HepG2 (cell line): ENCODE measurements around the gene HTR6. TPM values are rescaled to one million over a fixed set of nuclear protein-coding genes. Genes with fewer than 3 reads are reported as not detected.

Experiments used
- ATAC-seq: fragments of 200-7000 bp; cut with Tn5 transposase; 3 replicates; pipeline ENCODE4 v1.9.1; 2020; ENCODE audit warnings: mild to moderate bottlenecking, moderate library complexity
- BruUV-seq: library from RNA; stranded (reverse); fragments of 400-500 nt; replicated peaks from 2 replicates; lab custom pipeline; 2021; lab: Mats Ljungman, UMichigan
- CTCF ChIA-PET: fragments of 300-600 bp; formaldehyde crosslinking; extraction: SDS; loops from one replicate; lab custom pipeline; 2021; ENCODE audit warnings: low total read pairs, inconsistent platforms, low intra/inter-chr PET ratio; lab: Yijun Ruan, JAX
- POLR2A ChIA-PET: fragments of 350-600 bp; sonication (Branson Sonifier 250); formaldehyde crosslinking; loops from one replicate; lab custom pipeline; 2020; ENCODE audit warnings: antibody characterized with exemption, inconsistent platforms; lab: Yijun Ruan, JAX
- DNase-seq: peaks from one replicate; pipeline ENCODE4 v3.0.0-alpha.2; 2015; ENCODE audit warnings: low spot score
- FAIRE-seq: peaks from 3 replicates; lab custom pipeline; 2011; peaks lifted over from hg19 to GRCh38; lab: Jason Lieb, UNC
- H2AFZ ChIP-seq: one replicate; pipeline ENCODE4 v1.6.1; 2011; ENCODE audit warnings: low read length, inconsistent platforms
- H3K27ac ChIP-seq: fragments of 300-600 bp; 3 replicates; pipeline ENCODE4 v1.8.0; 2011; ENCODE audit warnings: mixed run types, mild to moderate bottlenecking, mixed read lengths, low read length, inconsistent platforms; ENCODE audit not compliant: insufficient read depth; ENCODE audit errors: extremely low read length
- H3K27me3 ChIP-seq, 2 experiments: fragments of 200-600 bp in 1 of 2; 2 replicates in 1 of 2; 3 replicates in 1 of 2; pipeline versions ENCODE4 v1.6.0 to v1.8.0; 2011; ENCODE audit warnings: low read length in 2 of 2, mild to moderate bottlenecking in 2 of 2, moderate library complexity in 2 of 2, inconsistent platforms in 1 of 2; ENCODE audit not compliant: insufficient read depth in 2 of 2, control insufficient read depth in 1 of 2
- H3K36me3 ChIP-seq, 2 experiments: fragments of 200-600 bp in 1 of 2; replicated peaks in 1 of 2; 2 replicates in 1 of 2; 3 replicates in 1 of 2; pipeline versions ENCODE4 v1.5.1 to v1.8.0; 2011; ENCODE audit warnings: low read length in 2 of 2, inconsistent platforms in 1 of 2; ENCODE audit not compliant: insufficient read depth in 2 of 2, control insufficient read depth in 1 of 2
- H3K4me1 ChIP-seq: 2 replicates; pipeline ENCODE4 v1.5.1; 2012; ENCODE audit warnings: low read length, inconsistent platforms; ENCODE audit not compliant: insufficient read depth
- H3K4me2 ChIP-seq: 2 replicates; pipeline ENCODE4 v1.6.0; 2011; ENCODE audit warnings: low read depth, low read length, inconsistent platforms
- H3K4me3 ChIP-seq, 3 experiments: fragments of 200-600 bp in 1 of 3; sonication (generic), shearing (Covaris generic) in 1 of 3; replicated peaks in 1 of 3; 2 replicates each; pipeline ENCODE4 v1.5.1; 2011 to 2016; ENCODE audit warnings: low read length in 3 of 3, inconsistent platforms in 2 of 3, low read depth in 2 of 3, mild to moderate bottlenecking in 2 of 3, control low read depth in 1 of 3, mixed read lengths in 1 of 3; ENCODE audit not compliant: insufficient read depth in 1 of 3
- H3K79me2 ChIP-seq: one replicate; pipeline ENCODE4 v1.6.1; 2011; ENCODE audit warnings: low read length, inconsistent platforms; ENCODE audit not compliant: insufficient read depth
- H3K9ac ChIP-seq: 2 replicates; pipeline ENCODE4 v1.6.0; 2011; ENCODE audit warnings: mild to moderate bottlenecking, low read depth, low read length, inconsistent platforms; ENCODE audit not compliant: insufficient read depth
- H3K9me3 ChIP-seq: 2 replicates; pipeline ENCODE4 v1.5.1; 2012; ENCODE audit warnings: mild to moderate bottlenecking, low read length
- H4K20me1 ChIP-seq: 2 replicates; pipeline ENCODE4 v1.6.0; 2011; ENCODE audit warnings: inconsistent platforms, mild to moderate bottlenecking, low read length, moderate library complexity; ENCODE audit not compliant: insufficient read depth
- ZFY ChIP-seq: sonication (generic); formaldehyde crosslinking; IDR thresholded peaks from 2 replicates; pipeline ENCODE4 v1.4.0; 2020; ENCODE audit warnings: missing genetic modification reagents
- ZNF136 ChIP-seq: sonication (generic); formaldehyde crosslinking; IDR thresholded peaks from 2 replicates; pipeline ENCODE4 v1.8.1; 2022; ENCODE audit warnings: low read depth, mild to moderate bottlenecking, moderate library complexity, missing genetic modification reagents
- ZNF354B ChIP-seq: sonication (generic); formaldehyde crosslinking; IDR thresholded peaks from 2 replicates; pipeline ENCODE4 v1.8.0; 2022; ENCODE audit warnings: mild to moderate bottlenecking, missing genetic modification reagents
- ZNF629 ChIP-seq: sonication (generic); formaldehyde crosslinking; conservative IDR thresholded peaks from 2 replicates; pipeline ENCODE4 v1.5.0; 2020; ENCODE audit warnings: missing genetic modification reagents
- ZNF878 ChIP-seq: sonication (generic); formaldehyde crosslinking; IDR thresholded peaks from 2 replicates; pipeline ENCODE4 v1.8.1; 2023; ENCODE audit warnings: mild to moderate bottlenecking, missing genetic modification reagents, moderate library complexity
- WGBS: methylation state at CpG from one replicate; pipeline ENCODE4 v1.1.6; 2017; ENCODE audit warnings: low lambda C conversion rate; 5-methylcytosine and 5-hydroxymethylcytosine counted together
- in situ Hi-C: cut with HindIII; loops from 2 replicates; pipeline ENCODE4 v1.10.0; 2017; ENCODE audit warnings: low pct_unique_long_range_greater_than_20kb; ENCODE audit not compliant: extremely low pct_ligation_motif_present
- intact Hi-C: fragments of 100-400 bp; cut with micrococcal nuclease; formaldehyde crosslinking; loops from one replicate; pipeline ENCODE4 v1.10.0; 2022; ENCODE audit not compliant: unreplicated experiment
- polyA plus RNA-seq, 8 experiments: library from polyadenylated mRNA; depleted of rRNA in 3 of 8; stranded (reverse) in 7 of 8; unstranded in 1 of 8; fragments of >200 nt; fragmentation: Illumina TruSeq in 4 of 8; extraction: Trizol in 4 of 8; gene quantifications; 2 replicates each; pipeline versions ENCODE4 v1.2.1 to v1.2.3, GENCODE V29; 2011 to 2016; ENCODE audit warnings: low read depth in 4 of 8, missing spikeins in 1 of 8, mixed read lengths in 1 of 8; ENCODE audit not compliant: insufficient read depth in 1 of 8
- total RNA-seq, 5 experiments: library from RNA; depleted of rRNA; stranded (reverse); fragments of >200 nt; fragmentation: Illumina TruSeq; extraction: Trizol; gene quantifications; 2 replicates each; pipeline ENCODE4 v1.2.3, GENCODE V29; 2016; ENCODE audit warnings: low read depth in 1 of 5
- TF ChIP-seq, protein P1 (sequence below): sonication (generic); formaldehyde crosslinking; IDR thresholded peaks from 2 replicates; pipeline ENCODE4 v1.9.0; 2021; ENCODE audit warnings: missing genetic modification reagents, borderline replicate concordance
- TF ChIP-seq, protein P2 (sequence below): sonication (generic); formaldehyde crosslinking; IDR thresholded peaks from 2 replicates; pipeline ENCODE4 v1.4.0; 2020; ENCODE audit warnings: missing genetic modification reagents, borderline replicate concordance
- TF ChIP-seq, protein P3 (sequence below): sonication (generic); formaldehyde crosslinking; IDR thresholded peaks from 2 replicates; pipeline ENCODE4 v1.8.1; 2023; ENCODE audit warnings: mild to moderate bottlenecking, inconsistent platforms, moderate library complexity, missing genetic modification reagents, borderline replicate concordance

HTR6 gene
- total and polyA plus RNA-seq, 2 of the 13 experiments (the other 11 are each of a cell fraction or from before 2014, with no cell fraction given) = 0.04 TPM; not detected in 1

DNA sequence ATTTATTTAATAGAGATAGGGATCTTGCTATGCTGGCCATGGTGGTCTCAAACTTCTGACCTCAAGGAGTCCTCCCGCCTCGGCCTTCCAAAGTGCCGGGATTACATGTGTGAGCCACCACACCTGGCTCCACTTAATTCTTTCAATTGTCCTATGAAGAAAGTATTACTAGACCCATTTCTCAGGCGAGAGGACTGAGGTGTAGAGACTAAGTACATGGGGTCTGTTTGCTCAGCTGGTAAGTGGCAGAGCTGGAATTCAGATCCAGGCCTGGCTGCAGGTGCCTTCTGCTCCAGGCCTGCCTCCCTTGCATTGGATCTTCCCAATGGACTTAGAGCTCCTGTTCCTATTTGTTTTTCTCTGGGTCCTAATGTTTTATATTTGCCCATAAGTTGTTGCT lies 55.5 kb downstream of the HTR6 start:
- no peaks in the 10 kb centered on the region for H4K20me1 ChIP-seq
- H3K79me2 ChIP-seq = no peaks in the 10 kb centered on the region
- no peak for TF ChIP-seq ZFY (CRISPR knock-in tag)
- TF ChIP-seq, protein P1, sequence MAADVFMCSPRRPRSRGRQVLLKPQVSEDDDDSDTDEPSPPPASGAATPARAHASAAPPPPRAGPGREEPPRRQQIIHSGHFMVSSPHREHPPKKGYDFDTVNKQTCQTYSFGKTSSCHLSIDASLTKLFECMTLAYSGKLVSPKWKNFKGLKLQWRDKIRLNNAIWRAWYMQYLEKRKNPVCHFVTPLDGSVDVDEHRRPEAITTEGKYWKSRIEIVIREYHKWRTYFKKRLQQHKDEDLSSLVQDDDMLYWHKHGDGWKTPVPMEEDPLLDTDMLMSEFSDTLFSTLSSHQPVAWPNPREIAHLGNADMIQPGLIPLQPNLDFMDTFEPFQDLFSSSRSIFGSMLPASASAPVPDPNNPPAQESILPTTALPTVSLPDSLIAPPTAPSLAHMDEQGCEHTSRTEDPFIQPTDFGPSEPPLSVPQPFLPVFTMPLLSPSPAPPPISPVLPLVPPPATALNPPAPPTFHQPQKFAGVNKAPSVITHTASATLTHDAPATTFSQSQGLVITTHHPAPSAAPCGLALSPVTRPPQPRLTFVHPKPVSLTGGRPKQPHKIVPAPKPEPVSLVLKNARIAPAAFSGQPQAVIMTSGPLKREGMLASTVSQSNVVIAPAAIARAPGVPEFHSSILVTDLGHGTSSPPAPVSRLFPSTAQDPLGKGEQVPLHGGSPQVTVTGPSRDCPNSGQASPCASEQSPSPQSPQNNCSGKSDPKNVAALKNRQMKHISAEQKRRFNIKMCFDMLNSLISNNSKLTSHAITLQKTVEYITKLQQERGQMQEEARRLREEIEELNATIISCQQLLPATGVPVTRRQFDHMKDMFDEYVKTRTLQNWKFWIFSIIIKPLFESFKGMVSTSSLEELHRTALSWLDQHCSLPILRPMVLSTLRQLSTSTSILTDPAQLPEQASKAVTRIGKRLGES (CRISPR knock-in tag) = no peak
- TF ChIP-seq, protein P2, sequence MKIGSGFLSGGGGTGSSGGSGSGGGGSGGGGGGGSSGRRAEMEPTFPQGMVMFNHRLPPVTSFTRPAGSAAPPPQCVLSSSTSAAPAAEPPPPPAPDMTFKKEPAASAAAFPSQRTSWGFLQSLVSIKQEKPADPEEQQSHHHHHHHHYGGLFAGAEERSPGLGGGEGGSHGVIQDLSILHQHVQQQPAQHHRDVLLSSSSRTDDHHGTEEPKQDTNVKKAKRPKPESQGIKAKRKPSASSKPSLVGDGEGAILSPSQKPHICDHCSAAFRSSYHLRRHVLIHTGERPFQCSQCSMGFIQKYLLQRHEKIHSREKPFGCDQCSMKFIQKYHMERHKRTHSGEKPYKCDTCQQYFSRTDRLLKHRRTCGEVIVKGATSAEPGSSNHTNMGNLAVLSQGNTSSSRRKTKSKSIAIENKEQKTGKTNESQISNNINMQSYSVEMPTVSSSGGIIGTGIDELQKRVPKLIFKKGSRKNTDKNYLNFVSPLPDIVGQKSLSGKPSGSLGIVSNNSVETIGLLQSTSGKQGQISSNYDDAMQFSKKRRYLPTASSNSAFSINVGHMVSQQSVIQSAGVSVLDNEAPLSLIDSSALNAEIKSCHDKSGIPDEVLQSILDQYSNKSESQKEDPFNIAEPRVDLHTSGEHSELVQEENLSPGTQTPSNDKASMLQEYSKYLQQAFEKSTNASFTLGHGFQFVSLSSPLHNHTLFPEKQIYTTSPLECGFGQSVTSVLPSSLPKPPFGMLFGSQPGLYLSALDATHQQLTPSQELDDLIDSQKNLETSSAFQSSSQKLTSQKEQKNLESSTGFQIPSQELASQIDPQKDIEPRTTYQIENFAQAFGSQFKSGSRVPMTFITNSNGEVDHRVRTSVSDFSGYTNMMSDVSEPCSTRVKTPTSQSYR (CRISPR knock-in tag) = no peak
- TF ChIP-seq ZNF629 (CRISPR knock-in tag) = peak; percentile 54
- no peak for TF ChIP-seq ZNF878 (CRISPR knock-in tag)
- TF ChIP-seq ZNF136 (CRISPR knock-in tag) = no peak
- TF ChIP-seq ZNF354B (CRISPR knock-in tag) = no peak
- TF ChIP-seq, protein P3, sequence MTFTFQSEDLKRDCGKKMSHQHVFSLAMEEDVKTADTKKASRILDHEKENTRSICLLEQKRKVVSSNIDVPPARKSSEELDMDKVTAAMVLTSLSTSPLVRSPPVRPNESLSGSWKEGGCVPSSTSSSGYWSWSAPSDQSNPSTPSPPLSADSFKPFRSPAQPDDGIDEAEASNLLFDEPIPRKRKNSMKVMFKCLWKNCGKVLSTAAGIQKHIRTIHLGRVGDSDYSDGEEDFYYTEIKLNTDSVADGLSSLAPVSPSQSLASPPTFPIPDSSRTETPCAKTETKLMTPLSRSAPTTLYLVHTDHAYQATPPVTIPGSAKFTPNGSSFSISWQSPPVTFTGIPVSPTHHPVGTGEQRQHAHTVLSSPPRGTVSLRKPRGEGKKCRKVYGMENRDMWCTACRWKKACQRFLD (CRISPR knock-in tag) = no peak
- H3K9ac ChIP-seq = no peak overlapping the region
- H3K4me1 ChIP-seq = no peaks in the 10 kb centered on the region
- no peak overlapping the region for H3K4me2 ChIP-seq
- BruUV-seq = no TSS peak
- H3K27ac ChIP-seq = no peak overlapping the region
- 86% methylated on average over 4 of the region's 4 CpGs for WGBS
- no peaks in the 10 kb centered on the region for H3K9me3 ChIP-seq
- in situ Hi-C loops (no loop called here), intact Hi-C loops (no loop called here)
- H3K36me3 ChIP-seq = no peaks in the 10 kb centered on the region
- H3K4me3 ChIP-seq = no peak overlapping the region
- ATAC-seq (no peak), FAIRE-seq (no peak), DNase-seq (no peak)
- ChIA-PET CTCF (no interaction called here), POLR2A (no interaction called here)
- H2AFZ ChIP-seq = no peak overlapping the region
- no peaks in the 10 kb centered on the region for H3K27me3 ChIP-seq
